HEK293T (cell line): ENCODE measurements around the gene WWC1.

ENCODE experiments used
- CTCF ChIA-PET: fragments of 350-600 bp; formaldehyde crosslinking; extraction: SDS; loops from one replicate; lab custom pipeline; 2021; ENCODE audit warnings: antibody characterized with exemption, inconsistent platforms; lab: Yijun Ruan, JAX
- POLR2A ChIA-PET: fragments of 350-600 bp; formaldehyde crosslinking; extraction: SDS; loops from one replicate; lab custom pipeline; 2020; ENCODE audit warnings: antibody characterized with exemption, inconsistent platforms; lab: Yijun Ruan, JAX
- DNase-seq: peaks from one replicate; pipeline ENCODE4 v3.0.0; 2012; ENCODE audit warnings: mixed read lengths; ENCODE audit errors: extremely low spot score
- ARNT ChIP-seq: fragments of 450-650 bp; IDR thresholded peaks from 2 replicates; pipeline ENCODE4 v1.6.1; 2017; ENCODE audit warnings: mild to moderate bottlenecking
- BHLHE40 ChIP-seq: fragments of 450-650 bp; IDR thresholded peaks from 2 replicates; pipeline ENCODE4 v1.6.1; 2016; ENCODE audit warnings: mild to moderate bottlenecking, moderate library complexity, borderline replicate concordance
- CTBP1 ChIP-seq: fragments of 450-650 bp; IDR thresholded peaks from 2 replicates; pipeline ENCODE4 v1.6.1; 2016; ENCODE audit warnings: borderline replicate concordance
- ELF4 ChIP-seq: fragments of 450-650 bp; IDR thresholded peaks from 2 replicates; pipeline ENCODE4 v1.6.1; 2017; ENCODE audit warnings: antibody characterized with exemption
- FOXA1 ChIP-seq: fragments of 450-650 bp; IDR thresholded peaks from 2 replicates; pipeline ENCODE4 v1.6.1; 2016; ENCODE audit warnings: mild to moderate bottlenecking
- FOXK2 ChIP-seq: fragments of 450-650 bp; IDR thresholded peaks from 2 replicates; pipeline ENCODE4 v1.6.1; 2016; ENCODE audit warnings: mild to moderate bottlenecking
- FOXM1 ChIP-seq: fragments of 450-650 bp; IDR thresholded peaks from 2 replicates; pipeline ENCODE4 v1.6.1; 2017; ENCODE audit warnings: mild to moderate bottlenecking, borderline replicate concordance
- HDGF ChIP-seq: fragments of 450-650 bp; IDR thresholded peaks from 2 replicates; pipeline ENCODE4 v1.6.1; 2017; ENCODE audit warnings: antibody characterized with exemption, borderline replicate concordance
- L3MBTL2 ChIP-seq: fragments of 450-650 bp; conservative IDR thresholded peaks from 2 replicates; pipeline ENCODE4 v1.6.1; 2016; ENCODE audit warnings: mild to moderate bottlenecking
- LEF1 ChIP-seq: fragments of 450-650 bp; IDR thresholded peaks from 2 replicates; pipeline ENCODE4 v1.6.1; 2017; ENCODE audit warnings: mild to moderate bottlenecking, borderline replicate concordance
- NFRKB ChIP-seq: fragments of 450-650 bp; IDR thresholded peaks from 2 replicates; pipeline ENCODE4 v1.6.1; 2016; ENCODE audit warnings: mild to moderate bottlenecking, moderate library complexity
- SP1 ChIP-seq: fragments of 450-650 bp; IDR thresholded peaks from 2 replicates; pipeline ENCODE4 v1.6.1; 2017
- SUZ12 ChIP-seq: fragments of 450-650 bp; IDR thresholded peaks from 2 replicates; pipeline ENCODE4 v1.6.1; 2016; ENCODE audit warnings: mild to moderate bottlenecking
- TARDBP ChIP-seq: fragments of 450-650 bp; IDR thresholded peaks from 2 replicates; pipeline ENCODE4 v1.6.1; 2016
- ZNF384 ChIP-seq: fragments of 450-650 bp; IDR thresholded peaks from 2 replicates; pipeline ENCODE4 v1.6.1; 2016
- TF ChIP-seq, protein P1 (sequence below): fragments of 450-650 bp; IDR thresholded peaks from 2 replicates; pipeline ENCODE4 v1.6.1; 2016

WWC1 gene

DNA sequence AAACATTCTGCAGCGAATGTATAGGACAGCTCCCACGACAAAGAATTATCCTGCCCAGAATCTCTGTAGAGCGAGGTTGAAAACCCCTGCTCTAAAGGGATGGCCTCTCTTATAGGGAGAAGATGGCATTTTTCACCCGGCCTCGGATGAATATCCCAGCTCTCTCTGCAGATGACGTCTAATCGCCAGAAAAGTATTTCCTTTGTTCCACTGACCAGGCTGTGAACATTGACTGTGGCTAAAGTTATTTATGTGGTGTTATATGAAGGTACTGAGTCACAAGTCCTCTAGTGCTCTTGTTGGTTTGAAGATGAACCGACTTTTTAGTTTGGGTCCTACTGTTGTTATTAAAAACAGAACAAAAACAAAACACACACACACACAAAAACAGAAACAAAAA, 177.4 kb downstream of the WWC1 start:
- POLR2A ChIA-PET, result no interaction called here
- DNase-seq, result no peak
- CTCF ChIA-PET, result no interaction called here
- no peak for TF ChIP-seq FOXA1
- TF ChIP-seq ARNT, result no peak
- no peak for TF ChIP-seq ELF4
- no peak for TF ChIP-seq LEF1
- no peak for TF ChIP-seq ZNF384
- no peak for TF ChIP-seq TARDBP
- no peak for TF ChIP-seq BHLHE40
- no peak for TF ChIP-seq NFRKB
- no peak for TF ChIP-seq L3MBTL2
- TF ChIP-seq, protein P1, sequence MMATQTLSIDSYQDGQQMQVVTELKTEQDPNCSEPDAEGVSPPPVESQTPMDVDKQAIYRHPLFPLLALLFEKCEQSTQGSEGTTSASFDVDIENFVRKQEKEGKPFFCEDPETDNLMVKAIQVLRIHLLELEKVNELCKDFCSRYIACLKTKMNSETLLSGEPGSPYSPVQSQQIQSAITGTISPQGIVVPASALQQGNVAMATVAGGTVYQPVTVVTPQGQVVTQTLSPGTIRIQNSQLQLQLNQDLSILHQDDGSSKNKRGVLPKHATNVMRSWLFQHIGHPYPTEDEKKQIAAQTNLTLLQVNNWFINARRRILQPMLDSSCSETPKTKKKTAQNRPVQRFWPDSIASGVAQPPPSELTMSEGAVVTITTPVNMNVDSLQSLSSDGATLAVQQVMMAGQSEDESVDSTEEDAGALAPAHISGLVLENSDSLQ, result no peak
- TF ChIP-seq HDGF, result no peak
- no peak for TF ChIP-seq FOXM1
- no peak for TF ChIP-seq FOXK2

DNA sequence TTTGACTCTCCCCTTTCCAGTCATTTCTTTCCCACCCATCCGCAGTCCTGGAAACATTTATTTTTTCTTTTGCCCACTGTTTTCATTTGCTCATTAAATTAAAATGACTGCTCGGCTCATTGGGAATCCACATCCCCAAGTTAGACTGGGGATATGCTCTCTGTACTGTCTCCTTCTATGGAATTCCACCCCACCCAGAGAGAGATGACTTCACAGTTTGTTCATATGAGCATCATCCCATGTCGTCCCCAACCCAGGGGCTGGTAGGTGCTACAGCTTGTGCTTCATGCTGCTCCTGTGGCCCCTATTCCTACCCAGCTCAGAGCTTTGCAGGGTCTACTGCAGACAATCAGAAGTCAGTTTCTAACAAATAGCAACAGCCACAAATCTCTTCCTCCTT, 178.4 kb downstream of the WWC1 start:
- ChIA-PET POLR2A (no interaction called here), CTCF (interaction anchor here (0.7 kb wide), 1 partner anchor 192 kb away, joined by 3 read pairs; no protein-coding TSS in a partner anchor)
- TF ChIP-seq ELF4, result no peak
- no peak for DNase-seq

- TF ChIP-seq HDGF (no peak), ARNT (no peak), FOXM1 (no peak), CTBP1 (no peak), LEF1 (no peak)
- ChIA-PET POLR2A (no interaction called here), CTCF (interaction anchor here (0.6 kb wide), 1 partner anchor 294 kb away, joined by 3 read pairs; no protein-coding TSS in a partner anchor)
- DNase-seq, result no peak
These were observed 180.3 kb downstream of the WWC1 start for GRCh38 chr5:168471785-168472184.

- no peak for DNase-seq
- CTCF ChIA-PET, result no interaction called here
- POLR2A ChIA-PET, result no interaction called here
- TF ChIP-seq TARDBP (no peak), FOXK2 (no peak), NFRKB (no peak), BHLHE40 (no peak), FOXA1 (no peak), LEF1 (no peak), L3MBTL2 (no peak), SUZ12 (no peak), ELF4 (no peak), HDGF (no peak), SP1 (no peak)
These were observed 180.9 kb downstream of the WWC1 start for GRCh38 chr5:168472329-168472728.

DNA sequence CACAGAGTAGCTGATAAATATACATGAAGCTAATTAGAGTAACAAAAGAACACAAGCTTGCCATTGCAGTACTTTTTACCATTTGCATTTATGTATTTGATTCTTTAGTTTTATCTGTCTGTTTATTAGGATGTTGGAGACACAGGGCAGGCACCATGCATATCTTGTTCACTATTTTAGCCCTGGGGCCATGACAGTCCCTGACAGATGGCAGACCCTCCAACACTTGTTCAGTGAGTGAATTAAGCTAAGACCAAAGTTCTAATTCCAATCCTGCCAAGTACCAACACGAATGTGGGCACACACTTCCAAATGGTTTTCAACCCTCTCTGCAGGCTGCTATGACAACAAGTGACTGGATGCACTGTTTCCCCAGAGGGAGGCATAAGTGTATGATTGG, 182.9 kb downstream of the WWC1 start:
- no peak for DNase-seq
- TF ChIP-seq L3MBTL2 (no peak), FOXM1 (no peak)
- CTCF ChIA-PET, result no interaction called here
- POLR2A ChIA-PET, result interaction anchor here (1.0 kb wide), 1 partner anchor 10 kb away, joined by 3 read pairs; no protein-coding TSS in a partner anchor

DNA sequence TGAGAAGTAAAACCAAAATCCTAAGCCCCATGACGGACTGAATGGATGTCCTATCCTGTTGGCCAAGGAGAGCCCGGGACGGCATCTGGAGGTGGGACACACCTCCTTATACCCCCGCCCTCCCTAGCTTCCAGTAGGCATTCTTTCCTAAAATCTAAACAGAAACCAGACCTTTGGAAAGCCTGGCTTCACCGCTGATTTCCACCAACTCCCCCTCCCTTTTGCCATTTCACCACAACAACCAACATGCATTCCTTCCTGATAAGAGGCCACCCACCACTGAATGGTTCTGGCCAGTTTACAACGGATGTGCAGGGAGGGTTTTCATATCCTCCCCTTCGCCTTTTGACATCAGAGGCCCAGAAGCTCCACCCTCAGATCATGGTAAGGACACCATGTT, 185.6 kb downstream of the WWC1 start:
- TF ChIP-seq ELF4, result no peak
- TF ChIP-seq LEF1, result no peak
- no peak for TF ChIP-seq NFRKB
- TF ChIP-seq SUZ12, result no peak
- TF ChIP-seq BHLHE40, result no peak
- no peak for TF ChIP-seq SP1
- no peak for TF ChIP-seq ARNT
- no peak for TF ChIP-seq L3MBTL2
- no peak for TF ChIP-seq TARDBP
- TF ChIP-seq FOXK2, result no peak
- TF ChIP-seq CTBP1, result no peak
- no peak for TF ChIP-seq FOXA1
- no peak for TF ChIP-seq ZNF384
- POLR2A ChIA-PET, result interaction anchor here (1.5 kb wide), 1 partner anchor 10 kb away, joined by 5 read pairs; no protein-coding TSS in a partner anchor
- DNase-seq, result no peak
- CTCF ChIA-PET, result interaction anchor here (0.7 kb wide), 1 partner anchor 1618 kb away, joined by 4 read pairs; no protein-coding TSS in a partner anchor

- TF ChIP-seq TARDBP, result no peak
- TF ChIP-seq NFRKB, result no peak
- TF ChIP-seq LEF1, result no peak
- no peak for TF ChIP-seq ZNF384
- no peak for TF ChIP-seq L3MBTL2
- TF ChIP-seq ELF4, result no peak
- no peak for TF ChIP-seq SP1
- TF ChIP-seq FOXM1, result no peak
- TF ChIP-seq FOXK2, result no peak
- no peak for DNase-seq
- CTCF ChIA-PET, result no interaction called here
- POLR2A ChIA-PET, result no interaction called here
These were observed 187.7 kb downstream of the WWC1 start for GRCh38 chr5:168479166-168479565.

DNA sequence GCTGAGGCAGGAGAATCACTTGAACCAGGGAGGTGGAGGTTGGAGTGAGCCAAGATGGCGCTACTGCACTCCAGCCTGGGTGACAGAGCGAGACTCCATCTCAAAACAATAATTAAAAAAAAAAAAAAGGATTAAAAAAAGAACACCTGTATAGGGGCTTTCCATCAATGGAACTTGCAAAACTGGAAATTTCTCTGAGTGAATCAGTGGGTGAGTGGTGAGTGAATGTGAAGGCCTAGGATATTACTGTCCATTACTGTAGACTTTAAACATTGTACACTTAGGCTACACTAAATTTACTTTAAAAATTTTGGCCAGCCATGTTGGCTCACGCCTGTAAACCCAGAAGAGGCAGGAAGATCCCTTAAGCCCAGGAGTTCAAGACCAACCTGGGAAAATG, 189.2 kb downstream of the WWC1 start:
- ChIA-PET POLR2A (no interaction called here), CTCF (no interaction called here)
- TF ChIP-seq ELF4, result no peak
- DNase-seq, result no peak
